ENCODE data around the gene CMPK2.

Gene CMPK2

GRCh38 chr2:6846967-6847681, 18.6 kb downstream of the CMPK2 start:
- no peak for DNase-seq (ENCODE audit: low read depth)
- no peak overlapping the region for H3K4me3 ChIP-seq (ENCODE audit: low read depth, low read length)
- TF ChIP-seq CTCF (IDR thresholded peaks at IDR 0.05; ENCODE audit: insufficient read depth, low read depth, low read length, missing control alignments) = no peak

- no peak for TF ChIP-seq CTCF (IDR thresholded peaks at IDR 0.05; ENCODE audit: insufficient read depth, low read depth, low read length, missing control alignments)
- no peak for DNase-seq (ENCODE audit: low read depth)
- H3K4me3 ChIP-seq (ENCODE audit: low read depth, low read length) = no peak overlapping the region
These were observed 19.2 kb downstream of the CMPK2 start for GRCh38 chr2:6846540-6846939.

GRCh38 chr2:6845903-6846302, 19.8 kb downstream of the CMPK2 start:
- DNase-seq (ENCODE audit: low read depth) = no peak
- H3K4me3 ChIP-seq (ENCODE audit: low read depth, low read length) = no peak overlapping the region
- TF ChIP-seq CTCF (IDR thresholded peaks at IDR 0.05; ENCODE audit: insufficient read depth, low read depth, low read length, missing control alignments) = no peak

- DNase-seq (ENCODE audit: low read depth) = peak; percentile 18
- no peak for TF ChIP-seq CTCF (IDR thresholded peaks at IDR 0.05; ENCODE audit: insufficient read depth, low read depth, low read length, missing control alignments)
- H3K4me3 ChIP-seq (ENCODE audit: low read depth, low read length) = no peak overlapping the region
These were observed 20.4 kb downstream of the CMPK2 start for GRCh38 chr2:6845312-6845711.

- no peak for TF ChIP-seq CTCF (IDR thresholded peaks at IDR 0.05; ENCODE audit: insufficient read depth, low read depth, low read length, missing control alignments)
- DNase-seq (ENCODE audit: low read depth) = no peak
- no peak overlapping the region for H3K4me3 ChIP-seq (ENCODE audit: low read depth, low read length)
These were observed 24.0 kb downstream of the CMPK2 start for GRCh38 chr2:6841537-6842287.

GRCh38 chr2:6838673-6839319, 26.9 kb downstream of the CMPK2 start:
- DNase-seq (ENCODE audit: low read depth) = no peak
- no peak for TF ChIP-seq CTCF (IDR thresholded peaks at IDR 0.05; ENCODE audit: insufficient read depth, low read depth, low read length, missing control alignments)
- H3K4me3 ChIP-seq (ENCODE audit: low read depth, low read length) = no peak overlapping the region

All from GM12865 (cell line).